Skin epidermis (tissue), 12 donors: ENCODE results near the gene PLA2G4B.

Experiments used
- H3K27ac ChIP-seq, 21 experiments: fragments of 200-600 bp; sonication (generic) in 11 of 21; one replicate each; pipeline ENCODE4 v1.5.0; 2020; ENCODE audit warnings: mild to moderate bottlenecking in 3 of 21, inconsistent platforms in 2 of 21, moderate library complexity in 2 of 21
- H3K4me3 ChIP-seq, 7 experiments: fragments of 200-600 bp; sonication (generic) in 2 of 7; one replicate each; pipeline ENCODE4 v1.5.0; 2020; ENCODE audit warnings: inconsistent platforms in 2 of 7, mild to moderate bottlenecking in 2 of 7, moderate library complexity in 1 of 7

The PLA2G4B gene, protein sequence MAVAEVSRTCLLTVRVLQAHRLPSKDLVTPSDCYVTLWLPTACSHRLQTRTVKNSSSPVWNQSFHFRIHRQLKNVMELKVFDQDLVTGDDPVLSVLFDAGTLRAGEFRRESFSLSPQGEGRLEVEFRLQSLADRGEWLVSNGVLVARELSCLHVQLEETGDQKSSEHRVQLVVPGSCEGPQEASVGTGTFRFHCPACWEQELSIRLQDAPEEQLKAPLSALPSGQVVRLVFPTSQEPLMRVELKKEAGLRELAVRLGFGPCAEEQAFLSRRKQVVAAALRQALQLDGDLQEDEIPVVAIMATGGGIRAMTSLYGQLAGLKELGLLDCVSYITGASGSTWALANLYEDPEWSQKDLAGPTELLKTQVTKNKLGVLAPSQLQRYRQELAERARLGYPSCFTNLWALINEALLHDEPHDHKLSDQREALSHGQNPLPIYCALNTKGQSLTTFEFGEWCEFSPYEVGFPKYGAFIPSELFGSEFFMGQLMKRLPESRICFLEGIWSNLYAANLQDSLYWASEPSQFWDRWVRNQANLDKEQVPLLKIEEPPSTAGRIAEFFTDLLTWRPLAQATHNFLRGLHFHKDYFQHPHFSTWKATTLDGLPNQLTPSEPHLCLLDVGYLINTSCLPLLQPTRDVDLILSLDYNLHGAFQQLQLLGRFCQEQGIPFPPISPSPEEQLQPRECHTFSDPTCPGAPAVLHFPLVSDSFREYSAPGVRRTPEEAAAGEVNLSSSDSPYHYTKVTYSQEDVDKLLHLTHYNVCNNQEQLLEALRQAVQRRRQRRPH

DNA sequence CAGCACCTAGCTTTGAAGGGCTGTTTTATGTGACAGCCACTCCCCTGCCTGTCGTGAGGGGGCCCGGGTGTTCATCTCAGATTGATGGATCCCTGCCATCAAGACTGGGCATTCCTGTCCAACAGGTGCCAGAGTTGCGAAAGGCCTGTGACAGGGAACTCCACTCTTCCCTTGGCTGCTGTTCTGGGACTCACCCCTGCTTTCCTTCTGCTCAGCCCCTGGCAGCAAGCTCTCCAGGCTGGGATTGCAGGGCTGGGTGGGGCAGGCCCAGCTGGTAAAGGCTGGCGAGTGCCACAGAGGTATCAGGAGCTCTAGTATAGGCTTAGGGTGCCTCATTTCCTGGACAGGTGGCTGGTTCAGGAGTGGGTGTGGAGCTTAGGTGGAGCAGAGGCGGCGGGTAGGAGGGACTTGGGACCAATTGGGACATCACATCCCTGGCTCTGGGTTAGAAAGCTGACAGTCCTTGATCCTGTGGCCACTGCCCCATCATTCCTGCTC lies at the start of gene PLA2G4B:
PLA2G4B (plus strand) TSS at position 448 of the 498 bp plus-strand sequence. CDS start 67 bp downstream, outside the sequence.
- Histone ChIP-seq H3K27ac (peak within 1 kb of the TSS in 18 of 21 experiments; percentile 66 to 84 (median 76)), H3K4me3 (peak within 1 kb of the TSS in 5 of 7 experiments; percentile 3 to 24 (median 19))

DNA sequence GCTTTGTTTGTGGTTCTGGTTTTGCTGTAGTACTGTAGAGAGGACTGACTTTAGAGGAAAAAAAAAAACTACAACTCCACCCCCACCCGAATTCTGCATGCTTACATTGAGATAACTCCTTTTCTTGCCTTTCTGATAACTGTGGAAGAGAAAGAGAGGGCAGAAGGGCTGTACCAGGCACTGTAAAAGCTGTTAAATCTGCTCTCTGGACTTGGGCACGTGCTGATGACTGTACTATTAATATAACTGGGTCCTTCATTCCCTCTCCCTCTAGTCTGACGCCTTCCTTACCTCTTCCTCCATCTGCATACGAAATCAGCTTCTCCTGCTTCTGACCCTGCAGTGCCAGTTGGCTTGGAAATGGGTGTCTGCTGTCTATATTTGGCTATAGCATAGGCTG lies 49.4 kb upstream of the PLA2G4B start:
- H3K27ac ChIP-seq: peak overlapping the region in 7 of 21 experiments; percentile 23 to 76 (median 29)
- no peak overlapping the region for H3K4me3 ChIP-seq

DNA sequence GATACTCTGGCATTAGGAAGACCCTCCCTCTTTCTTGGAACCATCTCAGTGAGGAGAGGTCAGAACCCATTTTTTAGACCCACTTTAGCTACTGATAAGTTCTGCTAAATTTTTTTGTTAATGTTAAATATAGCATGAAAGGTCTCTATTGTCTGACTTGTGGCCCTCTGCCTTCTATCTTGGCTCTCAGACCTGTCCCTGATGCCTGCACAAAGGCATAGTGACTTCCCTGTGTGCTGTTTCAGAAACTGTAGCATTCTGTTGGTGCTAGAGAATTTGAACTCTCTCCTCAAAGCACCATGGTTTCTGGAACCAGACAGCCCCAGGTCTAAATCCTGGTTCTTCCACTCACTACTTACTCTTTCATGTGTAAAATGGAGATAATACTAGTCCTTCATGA lies 49.0 kb upstream of the PLA2G4B start:
- Histone ChIP-seq H3K27ac (peak overlapping the region in 6 of 21 experiments; percentile 23 to 76 (median 47)), H3K4me3 (no peak overlapping the region)

DNA sequence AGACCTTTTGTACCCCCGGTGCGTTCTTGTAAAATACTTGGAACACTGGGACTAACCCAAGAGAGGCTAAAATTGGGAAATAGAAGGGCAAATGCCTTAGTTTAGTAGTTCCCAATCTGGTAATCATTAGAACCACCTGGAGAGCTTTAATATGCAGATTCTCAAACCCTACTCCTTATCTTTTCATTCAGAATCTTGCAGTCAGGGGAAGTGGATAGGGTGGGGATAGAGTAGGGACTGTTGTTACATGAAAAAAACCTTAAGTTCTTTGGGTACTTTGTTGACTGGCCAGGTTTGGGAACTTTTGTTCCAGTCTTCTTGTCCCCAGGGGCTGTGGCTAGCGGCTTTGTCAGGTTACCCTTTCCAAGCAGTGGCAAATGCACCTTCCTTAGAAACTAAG lies 48.5 kb upstream of the PLA2G4B start:
- Histone ChIP-seq H3K4me3 (no peak overlapping the region), H3K27ac (peak overlapping the region in 13 of 21 experiments; percentile 9 to 76 (median 63))

DNA sequence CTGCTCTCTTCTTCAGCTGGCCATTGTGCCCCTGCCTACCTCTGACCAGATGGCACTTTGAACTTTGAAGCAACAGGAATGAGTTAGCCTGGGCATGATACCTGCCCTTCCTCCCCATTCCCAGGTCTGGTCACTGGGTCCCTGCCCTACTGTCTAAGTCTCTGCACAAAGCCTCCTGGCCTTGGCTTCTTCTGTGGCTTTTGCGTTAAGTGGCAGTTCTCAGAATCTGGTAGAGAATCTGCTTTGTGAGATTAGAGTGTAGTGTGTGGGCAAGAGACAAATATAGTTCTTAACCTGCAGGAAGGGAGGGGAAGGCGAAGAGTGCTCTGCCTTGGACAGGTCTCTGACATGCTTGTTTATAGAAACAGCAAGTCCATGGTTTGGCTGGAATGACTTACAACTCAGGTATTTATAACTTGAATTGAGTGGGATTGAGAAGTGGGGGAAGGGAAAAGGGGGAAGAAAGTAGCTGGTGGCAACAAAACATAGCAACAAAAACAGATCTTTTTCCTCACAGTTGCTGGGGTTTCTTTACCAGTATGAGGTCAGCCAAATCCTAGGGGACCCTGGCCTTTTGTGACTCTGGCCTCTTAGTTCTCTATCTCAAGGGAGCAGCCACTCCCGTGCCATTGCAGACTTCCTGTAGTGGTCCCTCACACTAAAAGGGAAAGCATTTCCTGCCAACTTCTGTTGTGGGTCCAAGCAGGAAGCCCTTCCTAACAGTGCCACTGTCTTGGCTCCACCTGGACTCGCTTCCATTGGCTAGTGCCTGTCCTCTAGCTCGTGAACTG lies 47.7 kb upstream of the PLA2G4B start:
- H3K27ac ChIP-seq: peak overlapping the region in 18 of 21 experiments; percentile 0 to 76 (median 50)
- H3K4me3 ChIP-seq: no peak overlapping the region

DNA sequence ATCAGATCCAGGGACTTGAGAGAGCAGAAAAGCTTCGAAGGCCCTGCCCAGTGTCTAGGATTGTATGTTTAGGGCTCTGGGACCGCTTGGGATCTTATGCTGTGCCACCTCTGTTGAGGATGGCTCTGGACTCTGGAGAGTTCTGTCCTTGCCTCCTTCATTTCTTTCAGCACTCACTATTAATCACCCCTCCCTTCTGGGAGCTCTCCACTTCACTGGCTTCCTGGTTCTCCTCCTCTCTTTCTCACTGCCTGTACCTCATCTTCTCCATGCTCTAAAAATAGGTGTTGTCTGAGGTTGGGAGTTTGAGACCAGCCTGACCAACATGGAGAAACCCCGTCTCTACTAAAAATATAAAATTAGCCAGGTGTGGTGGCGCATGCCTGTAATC lies 47.1 kb upstream of the PLA2G4B start:
- Histone ChIP-seq H3K27ac (peak overlapping the region in 16 of 21 experiments; percentile 0 to 76 (median 58)), H3K4me3 (no peak overlapping the region)

DNA sequence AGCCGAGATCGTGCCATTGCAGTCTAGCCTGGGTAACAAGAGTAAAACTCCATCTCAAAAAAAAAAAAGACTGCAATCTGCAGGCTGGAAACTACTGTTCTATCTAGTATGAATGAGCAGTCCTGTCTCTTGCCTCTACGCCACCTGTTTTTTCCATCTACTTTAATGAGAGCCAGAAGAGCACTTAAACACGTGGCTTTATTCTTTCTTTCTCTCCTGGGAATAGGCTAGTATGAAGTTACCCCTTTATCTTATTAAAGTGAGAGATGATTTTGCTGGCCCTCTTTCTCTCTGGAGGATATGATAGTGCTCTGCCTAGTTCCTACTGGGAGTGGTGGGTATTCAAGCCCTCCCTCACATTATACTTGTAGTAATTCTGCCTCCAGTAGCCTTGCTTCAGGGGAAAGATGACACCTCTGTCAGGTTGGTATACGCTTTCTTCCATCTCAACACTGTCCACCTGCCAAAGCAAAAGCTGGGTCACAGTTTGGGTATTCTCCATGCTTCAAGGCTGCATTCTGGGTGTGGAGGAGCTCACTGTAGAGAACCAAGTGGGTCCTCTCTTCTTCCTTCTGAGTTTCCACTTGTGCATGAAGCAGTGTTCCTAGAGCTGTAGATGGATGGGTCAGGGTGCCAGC lies 46.5 kb upstream of the PLA2G4B start:
- Histone ChIP-seq H3K4me3 (no peak overlapping the region), H3K27ac (peak overlapping the region in 10 of 21 experiments; percentile 23 to 75 (median 54))

DNA sequence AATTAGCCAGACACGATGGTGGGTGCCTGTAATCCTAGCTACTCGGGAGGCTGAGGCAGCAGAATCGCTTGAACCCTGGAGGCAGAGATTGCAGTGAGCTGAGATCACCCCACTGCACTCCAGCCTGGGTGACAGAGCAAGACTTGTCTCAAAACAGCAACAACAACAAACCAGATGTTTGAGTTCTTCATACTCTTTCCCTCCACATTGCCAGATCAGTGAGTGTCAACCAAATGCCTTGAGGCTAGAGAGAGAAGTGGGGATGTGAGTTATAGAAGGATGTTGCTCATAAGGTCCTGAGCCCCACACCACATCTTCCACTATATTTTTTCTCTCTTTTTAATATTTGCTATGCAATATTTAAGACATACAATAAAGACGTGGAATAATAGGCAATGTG lies 44.6 kb upstream of the PLA2G4B start:
- no peak overlapping the region for H3K4me3 ChIP-seq
- peak overlapping the region in 18 of 21 experiments; percentile 1 to 76 (median 52) for H3K27ac ChIP-seq

DNA sequence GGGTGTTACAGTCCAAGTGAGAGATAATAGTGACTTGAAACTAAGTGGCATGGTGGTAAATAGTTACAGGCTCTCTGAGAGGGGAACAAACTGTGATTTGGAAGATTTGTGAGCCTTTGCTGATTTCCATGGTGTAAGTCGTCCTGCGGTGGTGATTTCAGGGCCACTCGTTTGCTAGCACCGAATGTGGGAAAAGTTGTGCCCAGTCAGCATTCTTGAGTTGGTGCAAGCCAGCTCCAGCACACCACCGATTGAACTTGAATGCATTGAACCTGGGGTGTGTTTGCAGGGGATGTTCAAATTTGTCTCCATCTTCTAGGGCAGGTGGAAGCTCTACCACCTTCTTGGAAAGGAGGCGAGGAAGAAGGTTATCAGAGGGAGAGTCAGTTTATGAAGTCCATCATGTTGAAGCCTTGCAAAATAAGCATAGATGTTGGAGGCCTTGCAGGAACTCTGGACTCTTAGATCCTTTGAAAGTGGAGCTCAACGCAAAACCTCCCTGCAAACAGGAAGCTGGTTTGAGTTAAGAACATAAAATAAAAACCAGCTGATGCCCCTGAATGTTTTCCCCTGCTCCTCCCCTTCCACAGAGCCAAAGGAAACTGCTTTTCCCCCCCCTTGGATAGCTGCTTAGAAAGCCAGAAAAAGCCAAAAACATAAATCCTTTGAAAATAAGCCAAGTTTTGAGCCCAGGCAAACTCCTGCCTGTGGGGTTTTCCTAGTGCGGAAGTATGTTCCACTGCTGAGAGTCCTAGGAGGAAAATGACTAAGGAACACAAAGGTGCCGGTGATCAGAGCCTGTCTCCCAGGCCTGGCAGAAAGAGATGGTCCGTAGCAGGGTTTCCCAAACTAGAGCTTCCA lies 42.4 kb upstream of the PLA2G4B start:
- H3K4me3 ChIP-seq: no peak overlapping the region
- peak overlapping the region in 19 of 21 experiments; percentile 2 to 75 (median 64) for H3K27ac ChIP-seq

DNA sequence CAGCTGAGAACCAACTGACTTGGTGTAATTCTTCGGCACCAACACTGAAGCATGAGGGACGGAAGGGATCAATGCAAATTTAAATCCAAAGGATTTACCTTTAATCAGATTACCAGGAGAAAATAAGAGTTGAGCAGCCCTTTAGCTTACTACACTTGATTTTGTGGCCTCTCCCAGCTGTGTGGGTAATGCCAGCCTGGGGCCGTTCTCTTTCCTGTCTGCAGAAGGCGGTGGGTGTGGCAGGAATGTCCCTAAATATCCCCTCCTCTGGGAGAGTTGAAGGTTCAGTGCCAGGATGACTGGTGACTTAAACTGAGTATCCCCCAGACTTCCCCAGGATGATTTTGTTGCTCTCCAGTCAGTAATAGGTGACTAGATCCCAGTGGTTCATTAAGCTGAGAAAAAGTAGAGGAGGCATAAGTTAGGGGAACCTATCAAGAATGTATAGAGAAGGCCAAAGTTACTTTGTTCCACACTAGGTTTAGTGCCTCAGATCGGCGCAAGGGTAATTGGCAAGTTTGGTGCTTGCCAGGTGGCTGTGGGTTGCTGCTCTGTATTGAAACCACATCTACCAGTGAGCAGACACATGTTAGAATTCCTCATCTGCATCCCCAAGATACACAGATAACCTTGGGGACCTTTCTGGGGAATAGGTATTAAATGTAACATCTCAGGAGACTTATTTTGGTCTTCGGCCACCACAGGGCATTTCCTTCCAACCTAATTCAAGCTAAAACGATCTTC lies 41.3 kb upstream of the PLA2G4B start:
- Histone ChIP-seq H3K27ac (peak overlapping the region in 18 of 21 experiments; percentile 27 to 75 (median 64)), H3K4me3 (no peak overlapping the region)

DNA sequence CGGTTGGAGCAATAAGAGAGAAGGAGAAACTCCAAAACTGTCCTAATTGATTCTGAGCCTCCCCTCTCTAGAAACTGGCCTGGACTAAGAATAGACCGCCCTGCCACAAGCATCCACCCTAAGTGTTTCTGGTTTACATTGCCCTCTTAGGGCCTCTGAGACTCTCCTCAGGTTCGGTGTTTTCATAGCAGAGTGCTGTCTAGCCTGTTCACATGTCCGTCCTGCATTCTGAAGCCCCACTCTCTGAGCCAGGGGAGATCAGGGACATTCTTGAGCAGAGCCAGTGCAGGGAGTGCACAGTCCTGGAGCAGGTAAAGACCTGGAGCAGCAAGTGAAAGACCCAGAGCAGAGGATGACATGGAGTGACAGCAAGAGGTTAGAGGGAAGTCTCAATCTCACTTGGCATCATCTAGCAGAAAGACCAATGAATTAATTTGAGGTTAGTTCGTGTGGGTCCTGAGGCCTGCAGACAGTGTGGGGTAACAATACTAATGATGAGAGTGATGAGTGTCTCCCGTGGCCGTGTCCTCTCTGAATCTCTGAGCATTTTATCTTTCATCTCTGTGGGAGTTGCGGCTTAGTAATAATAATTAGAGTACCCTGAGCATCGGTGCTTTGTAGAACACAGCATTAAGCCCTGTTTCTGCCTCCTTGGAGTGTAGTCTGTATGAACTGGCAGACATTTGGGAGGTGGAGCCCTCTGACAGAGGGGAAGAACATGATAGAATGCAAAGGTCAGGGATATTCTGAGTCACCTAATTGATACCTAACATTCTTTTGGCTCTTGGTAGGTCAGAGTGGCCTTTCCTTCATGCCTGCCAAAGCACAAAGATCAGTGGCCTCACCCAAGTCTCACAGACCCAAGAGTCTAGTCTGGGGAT lies 39.8 kb upstream of the PLA2G4B start:
- peak overlapping the region in 5 of 21 experiments; percentile 1 to 50 (median 6) for H3K27ac ChIP-seq

DNA sequence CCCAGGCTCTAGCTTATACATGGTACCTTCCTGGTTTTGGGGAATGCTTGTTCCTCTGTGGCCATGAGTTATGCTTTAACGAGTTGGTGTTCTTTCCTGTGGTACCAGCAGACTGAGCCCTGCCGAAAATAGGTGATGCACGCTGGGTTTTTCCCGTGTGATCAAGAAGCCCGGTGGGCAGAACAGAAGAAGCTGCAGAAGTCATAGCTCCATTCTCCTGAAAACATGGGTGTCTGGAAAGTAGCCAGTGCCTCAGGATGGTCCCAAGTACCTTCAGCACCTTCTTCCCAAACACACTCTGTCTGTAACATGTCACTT lies 39.2 kb upstream of the PLA2G4B start:
- Histone ChIP-seq H3K27ac (peak overlapping the region in 4 of 21 experiments; percentile 1 to 50 (median 14)), H3K4me3 (no peak overlapping the region)

More for the DNA sequence above, 39.8 kb upstream of the PLA2G4B start:
- H3K4me3 ChIP-seq: no peak overlapping the region

DNA sequence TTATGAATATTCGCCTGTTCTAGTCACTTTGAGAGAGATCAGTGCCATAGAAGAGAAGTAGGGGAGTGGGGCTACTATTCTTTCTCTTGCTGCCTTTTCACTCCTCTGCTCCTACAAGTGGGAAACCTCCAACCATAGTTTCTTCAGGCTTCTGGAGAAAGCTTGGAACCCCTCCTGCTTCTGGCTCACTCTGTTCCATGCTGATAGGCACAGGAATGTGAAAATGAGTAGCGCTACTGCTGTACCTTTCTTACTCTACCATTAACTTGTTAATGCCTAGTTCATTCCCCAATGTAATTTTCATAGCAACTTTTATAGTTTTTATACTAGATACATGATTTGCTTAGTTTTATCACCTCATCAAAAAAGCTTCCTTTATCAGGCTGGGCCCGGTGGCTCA lies 37.5 kb upstream of the PLA2G4B start:
- peak overlapping the region in 2 of 21 experiments; percentile 14 to 38 for H3K27ac ChIP-seq
- H3K4me3 ChIP-seq: no peak overlapping the region

DNA sequence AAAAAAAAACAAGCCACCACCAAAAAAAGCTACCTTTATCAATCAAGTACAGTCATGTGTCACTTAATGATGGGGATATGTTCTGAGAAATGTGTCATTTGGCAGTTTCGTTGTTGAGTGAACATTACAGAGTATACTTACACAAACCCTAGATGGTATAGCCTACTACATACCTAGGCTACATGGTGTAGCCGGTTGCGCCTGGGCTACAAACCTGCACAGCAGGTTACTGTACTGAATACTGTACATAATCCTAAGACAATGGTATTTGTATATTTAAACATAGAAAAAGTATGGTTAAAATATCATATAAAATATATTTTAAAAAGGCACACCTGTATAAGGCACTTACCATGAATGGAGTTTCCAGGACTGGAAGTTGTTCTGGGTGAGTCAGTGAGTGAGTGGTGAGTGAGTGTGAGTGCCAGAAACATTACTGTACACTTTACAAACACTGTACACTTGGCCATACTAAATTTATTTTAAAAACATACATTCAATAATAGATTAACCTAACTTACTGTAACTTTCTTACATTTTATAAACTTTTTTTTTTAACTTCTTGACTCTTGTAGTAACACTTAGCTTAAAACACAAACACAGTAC lies 36.7 kb upstream of the PLA2G4B start:
- Histone ChIP-seq H3K4me3 (no peak overlapping the region), H3K27ac (peak overlapping the region in 4 of 21 experiments; percentile 14 to 38 (median 26))

DNA sequence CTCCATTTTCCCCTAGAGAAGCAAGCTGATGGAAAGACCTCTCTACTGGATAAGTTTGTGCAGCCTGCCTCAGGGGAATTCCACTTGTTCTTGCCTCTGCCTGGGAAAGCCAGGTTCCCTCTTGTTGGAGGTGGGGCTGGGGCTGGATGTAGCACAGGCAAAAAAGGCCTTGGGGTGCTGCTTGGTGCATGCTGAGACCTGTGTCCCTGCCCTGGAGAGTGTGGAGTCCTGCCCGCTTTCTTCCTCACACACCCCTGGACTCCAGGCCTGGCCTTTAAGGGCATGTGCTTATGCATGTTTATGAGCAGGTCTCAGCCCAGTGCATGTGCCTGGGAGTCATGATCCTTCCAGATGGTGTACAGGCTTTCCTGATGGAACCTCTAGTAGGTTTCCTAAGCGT lies 34.3 kb upstream of the PLA2G4B start:
- Histone ChIP-seq H3K4me3 (no peak overlapping the region), H3K27ac (peak overlapping the region in 19 of 21 experiments; percentile 13 to 89 (median 74))
